Hepatocyte (in vitro differentiated cells): ENCODE measurements around the gene FAM3C.

Experiments used
- CTCF ChIP-seq: fragments of 200-600 bp; sonication (generic); IDR thresholded peaks from 2 replicates; pipeline ENCODE4 v1.5.1; 2016; ENCODE audit warnings: antibody characterized with exemption, mild to moderate bottlenecking; ENCODE audit not compliant: poor library complexity
- EZH2 ChIP-seq: fragments of 200-600 bp; sonication (generic); IDR thresholded peaks from 2 replicates; pipeline ENCODE4 v1.6.1; 2016; ENCODE audit warnings: antibody characterized with exemption, mild to moderate bottlenecking, borderline replicate concordance
- EZH2phosphoT487 ChIP-seq: fragments of 200-600 bp; sonication (generic); IDR thresholded peaks from one replicate; pipeline ENCODE4 v1.6.1; 2018; ENCODE audit warnings: antibody characterized with exemption, mild to moderate bottlenecking, low read depth, moderate library complexity; ENCODE audit not compliant: unreplicated experiment, severe bottlenecking

DNA sequence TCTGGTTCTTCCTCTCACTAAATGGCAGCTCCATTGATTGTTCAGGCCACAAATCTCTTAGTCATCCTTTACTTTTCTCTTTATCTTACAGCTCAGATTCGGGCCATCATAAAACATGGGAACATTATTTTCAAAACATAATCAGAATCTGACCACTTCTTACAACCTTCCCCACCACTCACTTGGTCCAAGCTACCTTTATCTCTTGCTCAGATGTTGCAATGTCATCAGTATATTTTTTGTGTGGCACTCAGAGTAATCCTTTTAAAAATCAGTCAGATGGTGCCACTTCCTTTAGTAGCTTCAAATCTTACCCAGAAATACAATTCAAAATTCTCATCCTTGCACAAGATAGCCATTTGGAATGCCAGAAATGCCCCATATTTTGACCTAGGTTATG is 34.5 kb upstream of the FAM3C start:
- no peak for TF ChIP-seq CTCF
- TF ChIP-seq EZH2phosphoT487, result no peak
- no peak for TF ChIP-seq EZH2
